GM11168 (cell line): ENCODE results near the gene SLC27A5.
"Not testable (repeated sequence)": the region's sequence is repeated elsewhere in the genome, so short reads cannot be mapped to it uniquely, and the experiment has no call there.

Experiments
- in situ Hi-C: fragments of 300-500 bp; cut with MboI; formaldehyde crosslinking; loops from one replicate; pipeline ENCODE4 v1.12.0; 2022; ENCODE audit warnings: low sequenced_read_pairs; ENCODE audit not compliant: unreplicated experiment

SLC27A5 gene

GRCh38 chr19:58507602-58508223 is 4.1 kb downstream of the SLC27A5 start:
- in situ Hi-C loops: not testable (repeated sequence)

DNA sequence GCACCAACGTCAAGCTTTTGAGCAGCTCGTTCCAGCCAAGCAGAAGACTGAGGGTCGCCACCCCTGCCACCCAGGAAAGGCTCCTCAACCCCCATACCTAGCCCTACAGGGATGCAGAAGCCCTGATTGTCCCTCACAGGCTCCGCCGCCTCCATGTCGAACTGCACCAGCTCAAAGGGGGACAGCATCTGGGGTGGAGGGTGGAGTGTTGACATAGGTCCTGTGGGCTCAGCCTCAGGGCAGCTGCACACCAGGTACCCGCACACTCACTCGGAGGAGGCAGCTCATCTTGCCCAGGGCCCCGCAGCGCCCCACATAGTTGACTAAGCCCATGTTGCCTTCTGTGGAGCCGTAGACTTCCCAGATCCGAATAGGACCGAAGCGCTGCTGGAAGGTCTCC is 11.6 kb downstream of the SLC27A5 start:
- in situ Hi-C loops: no loop called here

DNA sequence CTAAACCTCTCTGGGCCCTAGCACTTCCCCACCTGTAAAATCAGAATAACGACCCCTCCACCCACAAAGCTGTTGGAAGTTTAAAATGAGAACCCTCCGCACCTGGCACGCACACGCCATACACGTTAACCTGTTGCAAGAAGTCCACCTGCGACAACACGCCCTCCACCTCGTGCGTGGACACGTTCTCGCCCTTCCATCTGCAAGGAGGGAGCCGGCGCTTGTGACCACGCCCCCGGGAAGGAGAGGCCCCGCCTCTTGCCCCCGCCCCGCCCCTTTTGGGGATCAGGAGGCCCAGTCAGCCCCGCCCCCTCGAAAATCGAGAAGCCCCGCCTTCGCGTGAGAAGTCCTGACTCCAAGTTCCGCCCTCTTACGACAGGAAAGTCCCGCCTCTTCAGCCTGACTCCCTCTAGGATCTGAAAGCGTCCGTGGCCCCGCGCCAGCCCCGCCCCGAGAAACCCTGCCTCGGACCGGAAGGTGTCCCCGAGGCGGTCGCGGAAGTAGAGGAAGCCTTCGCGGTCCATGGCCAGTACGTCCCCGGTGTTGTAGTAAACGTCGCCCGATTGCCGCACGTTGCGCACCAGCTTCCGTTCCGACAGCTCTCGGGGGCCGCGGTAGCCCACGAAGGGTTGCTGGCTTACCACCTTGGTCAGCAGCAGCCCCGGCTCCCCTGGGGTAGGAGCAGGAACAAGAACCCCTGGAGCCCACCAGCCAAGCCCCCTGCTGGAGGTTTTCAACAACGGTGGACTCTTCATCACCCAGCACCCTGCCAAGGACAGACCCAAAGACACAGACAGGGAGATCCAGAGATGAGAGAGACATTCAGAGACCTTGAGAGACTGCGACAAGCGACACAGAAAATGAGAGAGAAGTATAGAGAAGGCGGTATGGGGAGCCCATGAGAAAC is 12.5 kb downstream of the SLC27A5 start:
- in situ Hi-C loops: no loop called here

DNA sequence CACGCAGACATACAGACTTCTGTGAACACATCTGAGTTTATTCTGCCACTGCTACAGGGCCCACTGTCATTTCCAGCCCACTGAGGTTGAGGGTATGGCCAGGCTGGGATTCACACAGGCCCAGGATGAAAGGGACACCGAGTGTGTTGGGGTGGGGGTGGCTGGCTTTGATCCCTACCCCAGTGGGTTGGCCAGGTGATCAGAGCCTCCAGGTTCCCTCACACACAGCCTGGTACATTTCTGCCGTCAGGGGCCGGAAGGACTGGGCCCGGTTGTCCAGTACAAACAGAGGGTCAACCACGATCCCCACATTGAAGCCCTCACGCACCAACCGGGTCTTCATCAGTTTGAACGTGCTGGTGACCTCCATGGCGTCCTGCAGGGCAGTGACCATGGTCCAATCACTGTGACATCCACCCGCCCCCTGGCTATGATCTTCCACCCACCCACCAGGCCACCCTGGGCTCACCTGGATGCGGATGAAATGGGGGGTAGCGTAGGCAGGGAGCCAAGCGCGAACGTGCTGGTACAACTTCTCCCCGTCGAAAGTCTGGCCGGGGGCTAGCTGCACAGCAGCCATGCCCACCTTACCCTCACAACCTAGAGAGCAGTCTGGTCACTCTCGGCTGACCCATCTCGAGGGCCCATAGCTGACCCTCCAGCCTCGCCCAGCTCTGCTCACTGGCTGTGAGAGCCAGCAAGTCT is 13.3 kb downstream of the SLC27A5 start:
- in situ Hi-C loops: no loop called here

- in situ Hi-C loops: no loop called here
These were observed 14.1 kb downstream of the SLC27A5 start for GRCh38 chr19:58497634-58498170.

DNA sequence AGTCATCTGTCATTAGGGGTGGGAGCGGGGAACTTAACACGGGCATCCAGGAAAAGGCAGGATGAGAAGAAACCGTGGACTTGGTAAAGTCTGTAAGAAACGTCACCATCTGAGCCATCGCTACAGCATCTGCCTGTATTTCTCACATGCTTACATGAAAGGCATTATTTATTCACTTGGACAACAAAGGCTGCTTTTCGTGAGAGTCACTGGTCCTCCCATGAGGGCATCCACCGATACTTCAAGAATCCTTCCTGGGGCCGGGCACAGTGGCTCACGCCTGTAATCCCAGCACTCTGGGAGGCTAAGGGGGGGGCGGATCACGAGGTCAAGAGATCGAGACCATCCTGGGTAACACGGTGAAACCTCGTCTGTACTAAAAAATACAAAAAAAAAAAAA is 19.5 kb downstream of the SLC27A5 start:
- in situ Hi-C loops: no loop called here

DNA sequence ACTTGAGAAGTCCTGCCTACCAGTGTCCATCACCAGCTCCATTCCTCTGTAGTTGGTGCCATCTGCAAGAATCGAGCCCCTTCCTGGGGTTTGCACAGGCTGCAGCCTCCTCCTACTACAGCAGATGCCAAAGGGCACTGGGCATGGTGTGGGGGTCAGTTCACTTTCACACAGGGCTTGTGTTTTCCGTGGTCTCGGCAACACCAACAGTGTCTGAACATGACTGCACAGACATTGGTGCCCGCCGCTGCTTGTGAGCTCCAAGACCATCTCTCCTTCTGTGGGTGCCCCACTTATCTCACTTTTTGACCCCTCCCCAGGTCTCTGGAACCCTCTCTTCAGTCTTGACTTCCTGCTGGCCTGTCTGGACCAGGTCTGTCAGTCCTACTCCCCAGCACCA is 20.4 kb downstream of the SLC27A5 start:
- in situ Hi-C loops: no loop called here

DNA sequence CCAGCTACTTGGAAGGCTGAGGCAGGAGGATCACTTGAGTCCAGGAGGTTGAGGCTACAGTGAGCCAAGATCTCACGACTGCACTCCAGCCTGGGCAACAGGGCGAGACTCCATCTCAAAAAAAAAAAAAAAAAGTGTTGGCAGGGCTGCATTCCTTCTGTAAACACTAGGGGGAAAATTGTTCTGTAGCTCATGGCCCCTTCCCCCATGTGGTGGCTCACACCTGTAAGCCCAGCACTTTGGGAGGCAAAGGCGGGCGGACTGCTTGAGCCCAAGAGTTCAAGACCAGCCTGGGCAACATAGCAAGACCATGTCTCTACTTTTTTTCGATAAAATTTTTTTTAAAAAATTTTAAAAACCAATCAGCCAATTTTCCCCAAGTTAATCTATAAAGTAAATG is 27.4 kb downstream of the SLC27A5 start:
- in situ Hi-C loops: not testable (repeated sequence)

GRCh38 chr19:58483776-58484175 is 28.0 kb downstream of the SLC27A5 start:
- in situ Hi-C loops: no loop called here

DNA sequence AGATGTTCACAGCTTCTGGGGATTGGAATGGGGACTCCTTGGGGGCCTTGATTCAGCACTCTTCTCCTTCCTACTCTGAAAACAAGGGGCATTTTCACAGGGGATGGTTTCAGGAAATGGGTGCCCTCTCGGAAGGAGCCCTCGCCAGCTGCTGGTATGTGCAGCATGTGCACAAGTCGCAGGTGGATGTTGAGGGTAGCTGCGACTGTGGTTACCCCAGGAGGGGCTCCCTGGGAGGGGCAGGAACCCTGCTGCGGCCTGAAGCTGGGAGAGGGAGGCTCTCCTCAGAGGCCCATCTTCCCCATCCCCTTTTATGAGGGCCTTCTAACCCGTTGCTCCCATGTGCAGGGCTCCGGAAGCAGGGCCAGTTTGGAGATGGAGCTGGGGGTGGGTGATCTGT is 29.4 kb downstream of the SLC27A5 start:
- in situ Hi-C loops: no loop called here

DNA sequence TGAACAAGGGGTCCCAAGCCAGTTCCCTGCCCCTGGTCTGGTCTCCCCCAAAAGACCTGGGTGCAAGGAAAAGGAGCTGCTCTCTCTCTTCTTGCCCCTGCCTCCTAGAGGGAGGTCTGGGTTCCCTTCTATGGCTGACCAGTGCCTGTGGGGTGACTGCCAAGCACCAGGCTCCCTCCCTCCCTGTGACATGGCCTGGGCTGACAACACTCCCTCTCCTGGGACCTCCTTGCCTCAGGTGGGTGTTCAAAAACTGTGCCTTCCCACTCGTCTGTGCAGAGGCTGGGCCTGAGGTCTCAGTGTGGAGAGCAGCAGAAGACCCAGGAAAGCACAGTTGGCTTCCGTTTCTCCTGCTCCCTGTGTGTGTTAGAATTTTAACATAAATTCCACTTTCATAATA is 31.0 kb downstream of the SLC27A5 start:
- in situ Hi-C loops: no loop called here

GRCh38 chr19:58480481-58480830 is 31.3 kb downstream of the SLC27A5 start:
- in situ Hi-C loops: no loop called here

DNA sequence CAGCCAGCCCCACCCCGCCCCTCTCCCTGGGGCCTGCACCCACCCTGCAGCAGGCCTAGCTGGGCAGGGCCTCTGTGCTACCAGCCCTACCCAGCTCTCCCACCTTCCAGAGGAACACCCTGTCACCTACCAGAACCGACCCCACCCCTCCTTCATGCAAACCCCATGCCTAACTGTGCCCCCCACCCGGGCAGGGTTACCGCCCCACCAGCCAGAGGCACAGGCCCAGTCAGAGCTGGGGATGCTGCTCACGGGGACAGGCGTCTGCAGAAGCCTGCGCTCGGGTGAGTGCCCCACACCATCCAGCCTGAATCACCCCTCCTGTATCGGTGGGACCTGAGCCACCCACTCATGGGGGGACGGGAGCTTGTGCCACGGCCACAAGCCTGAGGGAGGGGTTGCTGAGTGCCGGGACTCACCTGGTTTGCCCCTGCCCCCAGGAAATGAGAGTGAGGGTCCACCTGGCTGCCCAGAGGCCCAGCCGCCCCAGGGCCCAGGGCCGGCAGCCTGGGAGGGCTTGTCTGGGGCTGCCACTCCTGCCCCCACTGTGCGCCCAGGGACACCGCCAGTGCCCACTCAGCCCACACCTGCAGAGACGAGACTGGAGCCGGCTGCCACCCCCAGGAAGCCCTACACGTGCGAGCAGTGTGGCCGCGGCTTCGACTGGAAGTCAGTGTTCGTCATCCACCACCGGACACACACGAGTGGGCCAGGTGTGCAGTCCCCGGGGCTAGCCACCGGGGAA is 31.9 kb downstream of the SLC27A5 start:
- in situ Hi-C loops: no loop called here

GRCh38 chr19:58479303-58479702 is 32.5 kb downstream of the SLC27A5 start:
- in situ Hi-C loops: no loop called here

DNA sequence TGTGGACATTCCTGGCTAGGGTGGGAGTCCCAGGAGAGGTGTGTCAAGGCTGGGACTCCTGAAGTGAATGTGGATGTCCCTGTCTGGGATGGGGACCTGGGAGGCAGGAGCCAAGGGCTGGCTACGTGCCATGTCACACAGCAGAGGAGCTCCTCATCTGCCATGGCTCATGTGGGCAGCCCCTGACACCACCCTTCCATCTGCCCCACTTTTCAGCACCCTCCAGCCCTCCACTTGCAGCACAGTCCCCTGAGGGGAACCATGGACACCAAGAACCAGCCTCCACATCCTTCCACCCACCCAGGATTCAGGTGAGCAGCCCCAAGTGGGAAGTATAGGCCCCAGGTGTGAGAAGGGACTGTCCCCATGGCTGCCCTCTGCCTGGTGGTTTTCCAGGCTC is 33.9 kb downstream of the SLC27A5 start:
- in situ Hi-C loops: no loop called here

- in situ Hi-C loops: no loop called here
These were observed 34.7 kb downstream of the SLC27A5 start for GRCh38 chr19:58477130-58477529.

DNA sequence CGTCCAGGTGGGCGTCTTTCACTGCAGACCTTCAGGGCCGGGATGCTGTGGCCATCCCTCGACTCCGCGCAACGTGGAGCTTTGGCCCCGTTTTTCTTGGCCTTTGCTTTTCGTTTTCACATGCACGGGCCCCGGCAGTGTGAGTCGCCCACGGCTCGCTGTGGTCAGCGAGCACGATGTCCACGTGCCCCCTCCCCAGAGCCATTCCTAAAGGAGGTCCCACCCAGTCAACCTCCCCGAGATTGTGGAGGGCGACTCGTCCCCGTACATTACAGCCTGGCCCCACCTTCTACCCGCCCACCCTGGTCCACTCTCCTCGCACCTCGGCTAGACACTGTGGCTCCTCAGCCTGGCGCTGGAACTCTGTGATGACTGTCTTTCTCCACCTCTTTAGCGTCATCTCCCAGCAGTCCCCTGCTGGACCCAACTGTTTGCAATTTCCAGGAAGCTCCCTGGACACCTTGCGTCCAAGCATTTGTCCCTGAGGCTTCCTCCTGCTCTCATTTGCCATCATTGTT is 35.2 kb downstream of the SLC27A5 start:
- in situ Hi-C loops: no loop called here

DNA sequence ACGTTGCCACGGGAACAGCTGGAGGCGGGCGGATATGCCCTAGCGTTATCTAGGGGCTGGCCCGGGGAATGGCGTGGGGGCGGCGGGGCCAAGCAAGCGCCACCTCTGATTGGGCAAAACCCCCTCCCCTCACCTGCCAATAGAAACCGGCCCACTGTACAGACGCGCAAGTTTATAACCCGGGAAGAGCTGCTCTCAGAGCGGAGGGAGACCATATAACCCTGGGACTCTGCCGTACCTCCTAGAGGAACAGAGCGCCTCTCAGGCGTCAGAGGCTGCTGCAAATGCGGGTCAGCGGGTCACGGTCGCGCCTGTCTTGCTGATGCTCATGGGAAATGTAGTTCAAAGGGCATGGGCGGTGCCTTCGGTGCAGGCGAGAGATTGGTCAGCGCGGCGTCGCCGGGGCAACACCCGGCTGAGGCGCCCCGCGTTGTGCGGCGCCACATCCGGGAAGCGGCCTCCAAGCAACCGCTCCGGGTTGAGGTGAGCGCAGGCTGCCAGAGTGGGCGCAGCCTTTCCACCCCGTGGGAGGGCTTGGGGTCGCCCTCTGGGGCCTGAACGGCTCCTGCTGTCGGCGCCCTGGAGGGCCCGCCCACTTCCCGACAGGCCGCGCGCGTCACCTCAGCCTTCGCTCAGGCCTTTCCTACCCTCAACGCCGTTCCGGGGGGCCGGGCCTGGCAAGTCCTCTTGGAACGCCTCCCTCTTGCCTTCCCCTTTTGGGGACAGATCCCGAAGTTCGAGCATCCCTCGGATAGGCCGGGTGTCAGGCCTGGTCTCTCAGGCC is 35.9 kb downstream of the SLC27A5 start, which contains the start of gene ZNF446:
ZNF446 (plus strand) TSS at position 639 of the 784 bp plus-strand sequence. CDS start 867 bp downstream, outside the sequence.
- in situ Hi-C loops: no loop called here
